H1 (cell line): ENCODE results near the gene NSDHL. TPM values are rescaled to one million over a fixed set of nuclear protein-coding genes. Genes with fewer than 3 reads are reported as not detected.
A peak's percentile ranks its signal among the peaks of the same experiment; 100 is the strongest.

Source experiments
- CTCF ChIA-PET: fragments of 300-600 bp; sonication (Branson Sonifier 250); formaldehyde crosslinking; loops from one replicate; lab custom pipeline; 2021; ENCODE audit not compliant: partially characterized antibody; lab: Charles Lee
- POLR2A ChIA-PET: fragments of 300-600 bp; sonication (Branson Sonifier 250); formaldehyde crosslinking; loops from one replicate; lab custom pipeline; 2021; ENCODE audit warnings: inconsistent platforms; ENCODE audit not compliant: partially characterized antibody; lab: Charles Lee
- DNase-seq, 2 experiments: peaks; one replicate each; pipeline versions ENCODE4 v3.0.0 to v3.0.0-alpha.2; 2010 to 2022; ENCODE audit warnings: low spot score in 2 of 2, low read depth in 1 of 2, mixed read lengths in 1 of 2
- FAIRE-seq: peaks from 2 replicates; lab custom pipeline; 2011; peaks lifted over from hg19 to GRCh38; lab: Jason Lieb, UNC
- H2AFZ ChIP-seq: 2 replicates; pipeline ENCODE4 v1.8.1; 2012; ENCODE audit warnings: low read length, inconsistent platforms
- H2AK5ac ChIP-seq: 2 replicates; pipeline ENCODE4 v1.6.1; 2013; ENCODE audit warnings: low read depth, low read length
- H2BK120ac ChIP-seq: replicated peaks from 2 replicates; pipeline ENCODE3; 2013; ENCODE audit warnings: low read depth, low read length, inconsistent platforms
- H2BK12ac ChIP-seq: 2 replicates; pipeline ENCODE4 v1.6.1; 2013; ENCODE audit warnings: low read depth, low read length
- H2BK15ac ChIP-seq: 2 replicates; pipeline ENCODE4 v1.6.1; 2013; ENCODE audit warnings: low read length
- H2BK20ac ChIP-seq: 2 replicates; pipeline ENCODE4 v1.6.1; 2013; ENCODE audit warnings: low read length
- H2BK5ac ChIP-seq: 2 replicates; pipeline ENCODE4 v1.6.1; 2013; ENCODE audit warnings: low read depth, low read length
- H3K14ac ChIP-seq: 2 replicates; pipeline ENCODE4 v1.6.1; 2013; ENCODE audit warnings: inconsistent platforms; ENCODE audit not compliant: insufficient read length
- H3K18ac ChIP-seq: 2 replicates; pipeline ENCODE4 v1.6.1; 2013; ENCODE audit warnings: low read length; ENCODE audit errors: extremely low read depth
- H3K23ac ChIP-seq: 2 replicates; pipeline ENCODE4 v1.6.1; 2013; ENCODE audit warnings: inconsistent platforms; ENCODE audit not compliant: insufficient read length
- H3K23me2 ChIP-seq: 2 replicates; pipeline ENCODE4 v1.6.1; 2013; ENCODE audit warnings: low read depth, low read length
- H3K27ac ChIP-seq: 2 replicates; pipeline ENCODE4 v1.6.1; 2011; ENCODE audit warnings: low read depth, low read length, inconsistent platforms
- H3K27me3 ChIP-seq, 4 experiments: replicated peaks in 1 of 4; 1 replicate in 1 of 4; 2 replicates in 3 of 4; pipeline versions ENCODE4 v1.6.1 to v1.8.1; 2011 to 2013; ENCODE audit warnings: low read length in 3 of 4, mild to moderate bottlenecking in 3 of 4, inconsistent platforms in 2 of 4, mixed read lengths in 2 of 4, moderate library complexity in 1 of 4; ENCODE audit not compliant: control insufficient read depth in 3 of 4, insufficient read depth in 3 of 4; ENCODE audit errors: extremely low read depth in 1 of 4
- H3K36me3 ChIP-seq, 4 experiments: 2 replicates each; pipeline versions ENCODE4 v1.6.1 to v1.8.1; 2011 to 2013; ENCODE audit warnings: mild to moderate bottlenecking in 4 of 4, low read length in 3 of 4, moderate library complexity in 2 of 4, control low read depth in 1 of 4, inconsistent platforms in 1 of 4; ENCODE audit not compliant: insufficient read depth in 4 of 4, control insufficient read depth in 2 of 4
- H3K4ac ChIP-seq: replicated peaks from 2 replicates; pipeline ENCODE3; 2013; ENCODE audit warnings: low read length, low read depth, mixed read lengths, inconsistent platforms; ENCODE audit not compliant: insufficient read length
- H3K4me1 ChIP-seq, 4 experiments: replicated peaks in 1 of 4; 1 replicate in 1 of 4; 2 replicates in 3 of 4; pipeline versions ENCODE4 v1.6.1 to v1.8.1; 2011 to 2013; ENCODE audit warnings: low read length in 3 of 4, inconsistent platforms in 2 of 4, mixed read lengths in 1 of 4; ENCODE audit not compliant: insufficient read depth in 4 of 4, control insufficient read depth in 3 of 4
- H3K4me2 ChIP-seq, 2 experiments: 2 replicates each; pipeline versions ENCODE4 v1.6.1 to v1.8.1; 2011 to 2013; ENCODE audit warnings: low read depth in 2 of 2, low read length in 2 of 2, control low read depth in 1 of 2, inconsistent platforms in 1 of 2, mild to moderate bottlenecking in 1 of 2; ENCODE audit not compliant: insufficient read depth in 1 of 2
- H3K4me3 ChIP-seq, 4 experiments: fragments of 200-600, 300-600 bp in 1 of 4; sonication (generic), shearing (Covaris generic), sonication (Bioruptor Twin) in 1 of 4; 2 replicates each; pipeline versions ENCODE4 v1.5.1 to v1.8.1; 2011 to 2016; ENCODE audit warnings: low read length in 4 of 4, low read depth in 3 of 4, control low read depth in 2 of 4, inconsistent platforms in 2 of 4, mild to moderate bottlenecking in 2 of 4, mixed read lengths in 1 of 4, moderate library complexity in 1 of 4; ENCODE audit not compliant: insufficient read depth in 2 of 4; ENCODE audit errors: extremely low read depth in 1 of 4
- H3K56ac ChIP-seq: replicated peaks from 2 replicates; pipeline ENCODE3; 2013; ENCODE audit warnings: low read depth, mild to moderate bottlenecking, mixed read lengths, low read length, inconsistent platforms; ENCODE audit not compliant: insufficient read length
- H3K79me1 ChIP-seq: 2 replicates; pipeline ENCODE4 v1.6.1; 2013; ENCODE audit warnings: low read depth, low read length, control low read depth
- H3K79me2 ChIP-seq, 2 experiments: 2 replicates each; pipeline versions ENCODE4 v1.6.1 to v1.8.1; 2012 to 2013; ENCODE audit warnings: low read length in 2 of 2, mild to moderate bottlenecking in 2 of 2, inconsistent platforms in 1 of 2; ENCODE audit not compliant: insufficient read depth in 2 of 2, control insufficient read depth in 1 of 2
- H3K9ac ChIP-seq, 4 experiments: replicated peaks in 1 of 4; 1 replicate in 1 of 4; 2 replicates in 3 of 4; pipeline versions ENCODE4 v1.6.1 to v1.8.1; 2011 to 2013; ENCODE audit warnings: low read depth in 3 of 4, low read length in 3 of 4, control low read depth in 2 of 4, mild to moderate bottlenecking in 2 of 4, moderate library complexity in 2 of 4, inconsistent platforms in 1 of 4; ENCODE audit errors: extremely low read depth in 1 of 4
- H3K9me3 ChIP-seq, 2 experiments: 2 replicates each; pipeline versions ENCODE4 v1.6.1 to v1.8.1; 2012 to 2013; ENCODE audit warnings: mild to moderate bottlenecking in 2 of 2, moderate library complexity in 2 of 2, control low read depth in 1 of 2, inconsistent platforms in 1 of 2, low read depth in 1 of 2, low read length in 1 of 2, mixed read lengths in 1 of 2; ENCODE audit not compliant: insufficient read depth in 2 of 2
- H4K20me1 ChIP-seq, 2 experiments: replicated peaks in 1 of 2; 2 replicates each; pipeline versions ENCODE3 to v1.8.1; 2011 to 2013; ENCODE audit warnings: inconsistent platforms in 2 of 2, low read length in 2 of 2, mild to moderate bottlenecking in 1 of 2; ENCODE audit not compliant: insufficient read depth in 2 of 2, control insufficient read depth in 1 of 2
- H4K5ac ChIP-seq: 2 replicates; pipeline ENCODE4 v1.6.1; 2013; ENCODE audit warnings: low read length, low read depth, mixed read lengths, inconsistent platforms; ENCODE audit not compliant: insufficient read length
- H4K8ac ChIP-seq: 2 replicates; pipeline ENCODE4 v1.8.0; 2013; ENCODE audit warnings: mild to moderate bottlenecking, moderate library complexity, low read length, inconsistent platforms; ENCODE audit not compliant: insufficient read depth; ENCODE audit errors: extremely low read depth
- H4K91ac ChIP-seq: replicated peaks from 2 replicates; pipeline ENCODE3; 2013; ENCODE audit warnings: low read length, mixed read lengths, inconsistent platforms; ENCODE audit not compliant: insufficient read length
- JUND ChIP-seq: IDR thresholded peaks from 2 replicates; pipeline ENCODE4 v1.6.1; 2011; ENCODE audit warnings: mild to moderate bottlenecking, improper control_type of control experiment, low read length
- RAD21 ChIP-seq, 2 experiments: IDR thresholded peaks in 1 of 2; conservative IDR thresholded peaks in 1 of 2; 2 replicates each; pipeline ENCODE4 v1.6.1; 2011; ENCODE audit warnings: low read depth in 2 of 2, low read length in 2 of 2, improper control_type of control experiment in 1 of 2, inconsistent platforms in 1 of 2, mild to moderate bottlenecking in 1 of 2, moderate library complexity in 1 of 2
- WGBS, 2 experiments: shearing (Covaris generic) in 1 of 2; methylation state at CpG; one replicate each; pipeline versions ENCODE4 v1.1.6 to v1.1.7; 2013 to 2015; ENCODE audit warnings: low lambda C conversion rate in 2 of 2, mixed read lengths in 2 of 2, inconsistent platforms in 1 of 2, low coverage in 1 of 2, missing lambda C conversion rate in 1 of 2; ENCODE audit not compliant: insufficient replicate concordance in 2 of 2, insufficient coverage in 1 of 2, insufficient read length in 1 of 2; ENCODE audit errors: extremely low coverage in 1 of 2, missing lambda C conversion rate in 1 of 2; 5-methylcytosine and 5-hydroxymethylcytosine counted together
- polyA plus RNA-seq, 7 experiments: library from polyadenylated mRNA; depleted of rRNA in 3 of 7; stranded (reverse) in 5 of 7; unstranded in 2 of 7; fragments of >200 nt in 5 of 7; fragments of 200-250 nt in 2 of 7; gene quantifications; 1 replicate in 5 of 7; 2 replicates in 1 of 7; 4 replicates in 1 of 7; pipeline versions ENCODE4 v1.2.1 to v1.2.3, GENCODE V29; 2011 to 2013; ENCODE audit warnings: missing spikeins in 2 of 7, mixed read lengths in 2 of 7
- total RNA-seq: library from RNA; stranded (reverse); fragmentation: NEBNext Ultra II Directional; extraction: Animal tissue kit (Norgen Biotek cat#: 25700); gene quantifications from 2 replicates; pipeline ENCODE4 v1.2.1, GENCODE V29; 2021
- TF ChIP-seq, protein P1 (sequence below), 3 experiments: IDR thresholded peaks; 1 replicate in 2 of 3; 2 replicates in 1 of 3; pipeline versions ENCODE4 v1.5.1 to v1.6.1; 2011; ENCODE audit warnings: low read length in 3 of 3, mild to moderate bottlenecking in 3 of 3, inconsistent platforms in 2 of 3, low read depth in 1 of 3, moderate library complexity in 1 of 3; ENCODE audit not compliant: insufficient read depth in 1 of 3; ENCODE audit errors: control extremely low read depth in 1 of 3
- TF ChIP-seq, protein P2 (sequence below): IDR thresholded peaks from 2 replicates; pipeline ENCODE4 v1.6.1; 2012; ENCODE audit warnings: inconsistent platforms

The NSDHL gene
- total and polyA plus RNA-seq, 2 of the 8 experiments (the other 6 are each of a cell fraction or from before 2014, with no cell fraction given) = 31.5 to 34.6 TPM

DNA sequence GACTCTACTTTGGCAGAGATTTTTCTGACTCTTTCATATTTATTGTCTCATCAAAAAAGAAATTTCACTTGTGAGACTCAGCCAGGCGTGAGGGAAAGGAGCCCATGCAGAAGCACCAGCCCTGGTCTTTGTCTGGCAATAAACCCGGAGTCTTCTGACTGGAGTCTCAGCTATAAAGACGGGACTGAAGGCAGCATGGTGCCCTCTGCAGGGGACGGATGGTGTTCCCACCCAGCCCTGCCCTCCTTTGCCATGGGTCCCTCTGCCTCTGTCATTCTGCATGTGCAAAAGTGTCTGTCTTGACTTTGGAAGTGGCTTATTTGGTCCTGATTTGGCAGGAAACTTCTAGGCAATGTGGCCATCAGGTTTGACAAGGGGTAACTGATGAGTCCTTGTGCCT lies 81.2 kb downstream of the NSDHL start:
- CTCF ChIA-PET = interaction anchor here (1.0 to 7.5 kb wide), 8 partner anchors 10 to 91 kb away, joined by 3 to 94 read pairs (median 10); partner anchors contain the start of gene ZNF185
- Histone ChIP-seq H4K8ac (no peak overlapping the region), H4K5ac (no peak overlapping the region), H3K4me1 (peaks cover 0 to 7% (median 4%) of the 10 kb centered on the region in 4 experiments; a peak in 6 of 7 replicates), H2BK20ac (no peak overlapping the region), H2AK5ac (no peak overlapping the region), H3K79me1 (no peaks in the 10 kb centered on the region), H3K4me2 (no peak overlapping the region), H3K14ac (no peak overlapping the region), H3K9me3 (no peaks in the 10 kb centered on the region), H2BK15ac (no peak overlapping the region)
- 44% methylated on average over 3 of the region's 4 CpGs; no CpG with 5 or more reads in 1 of the 2 experiments for WGBS, 2 experiments
- TF ChIP-seq RAD21 (IDR thresholded peaks at IDR 0.05 in 1 of 2, conservative IDR thresholded peaks at IDR 0.05 in 1 of 2; ENCODE audit: low read depth in 2 of 2, low read length in 2 of 2) (peak; percentile 23 to 48; a peak in 3 of 4 replicates), JUND (no peak)
- TF ChIP-seq, protein P1, sequence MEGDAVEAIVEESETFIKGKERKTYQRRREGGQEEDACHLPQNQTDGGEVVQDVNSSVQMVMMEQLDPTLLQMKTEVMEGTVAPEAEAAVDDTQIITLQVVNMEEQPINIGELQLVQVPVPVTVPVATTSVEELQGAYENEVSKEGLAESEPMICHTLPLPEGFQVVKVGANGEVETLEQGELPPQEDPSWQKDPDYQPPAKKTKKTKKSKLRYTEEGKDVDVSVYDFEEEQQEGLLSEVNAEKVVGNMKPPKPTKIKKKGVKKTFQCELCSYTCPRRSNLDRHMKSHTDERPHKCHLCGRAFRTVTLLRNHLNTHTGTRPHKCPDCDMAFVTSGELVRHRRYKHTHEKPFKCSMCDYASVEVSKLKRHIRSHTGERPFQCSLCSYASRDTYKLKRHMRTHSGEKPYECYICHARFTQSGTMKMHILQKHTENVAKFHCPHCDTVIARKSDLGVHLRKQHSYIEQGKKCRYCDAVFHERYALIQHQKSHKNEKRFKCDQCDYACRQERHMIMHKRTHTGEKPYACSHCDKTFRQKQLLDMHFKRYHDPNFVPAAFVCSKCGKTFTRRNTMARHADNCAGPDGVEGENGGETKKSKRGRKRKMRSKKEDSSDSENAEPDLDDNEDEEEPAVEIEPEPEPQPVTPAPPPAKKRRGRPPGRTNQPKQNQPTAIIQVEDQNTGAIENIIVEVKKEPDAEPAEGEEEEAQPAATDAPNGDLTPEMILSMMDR (IDR thresholded peaks at IDR 0.05; ENCODE audit: control extremely low read depth in 1 of 3, insufficient read depth in 1 of 3, low read depth in 1 of 3, low read length in 3 of 3) = peak in 2 of 3 experiments; percentile 28 to 29; a peak in 2 of 4 replicates
- TF ChIP-seq, protein P2, sequence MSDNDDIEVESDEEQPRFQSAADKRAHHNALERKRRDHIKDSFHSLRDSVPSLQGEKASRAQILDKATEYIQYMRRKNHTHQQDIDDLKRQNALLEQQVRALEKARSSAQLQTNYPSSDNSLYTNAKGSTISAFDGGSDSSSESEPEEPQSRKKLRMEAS = no peak
- TF ChIP-seq, all 59 proteins: peak for 2
- DNase-seq (no peak), FAIRE-seq (no peak)
- H2BK5ac ChIP-seq = no peak overlapping the region
- no peak overlapping the region for H3K18ac ChIP-seq
- no peak overlapping the region for H3K56ac ChIP-seq
- H3K36me3 ChIP-seq = no peaks in the 10 kb centered on the region
- peaks cover 0 to 2% of the 10 kb centered on the region in 2 experiments for H4K20me1 ChIP-seq
- no peak overlapping the region for H3K23ac ChIP-seq
- H2BK120ac ChIP-seq = no peak overlapping the region
- H3K27me3 ChIP-seq = no peaks in the 10 kb centered on the region
- no peaks in the 10 kb centered on the region for H3K79me2 ChIP-seq
- no peak overlapping the region for H3K4me3 ChIP-seq
- no peak overlapping the region for H2BK12ac ChIP-seq
- H3K23me2 ChIP-seq = peaks cover 3% of the 10 kb centered on the region; the same call in 1 of the 2 replicates
- no peak overlapping the region for H2AFZ ChIP-seq
- POLR2A ChIA-PET = interaction anchor here (2.5 kb wide), 1 partner anchor 12 kb away, joined by 9 read pairs; no protein-coding TSS in a partner anchor
- no peak overlapping the region for H3K9ac ChIP-seq
- no peak overlapping the region for H3K27ac ChIP-seq
- no peak overlapping the region for H4K91ac ChIP-seq
- H3K4ac ChIP-seq = no peak overlapping the region
